Islet of Langerhans (tissue), 1 donor: Measurements from ENCODE around the gene PMPCB.

ENCODE experiments used
- FAIRE-seq: peaks from one replicate; lab custom pipeline; 2011; peaks lifted over from hg19 to GRCh38; lab: Jason Lieb, UNC

Gene PMPCB

GRCh38 chr7:103325744-103326143, 28.5 kb downstream of the PMPCB start:
- FAIRE-seq: no peak

DNA sequence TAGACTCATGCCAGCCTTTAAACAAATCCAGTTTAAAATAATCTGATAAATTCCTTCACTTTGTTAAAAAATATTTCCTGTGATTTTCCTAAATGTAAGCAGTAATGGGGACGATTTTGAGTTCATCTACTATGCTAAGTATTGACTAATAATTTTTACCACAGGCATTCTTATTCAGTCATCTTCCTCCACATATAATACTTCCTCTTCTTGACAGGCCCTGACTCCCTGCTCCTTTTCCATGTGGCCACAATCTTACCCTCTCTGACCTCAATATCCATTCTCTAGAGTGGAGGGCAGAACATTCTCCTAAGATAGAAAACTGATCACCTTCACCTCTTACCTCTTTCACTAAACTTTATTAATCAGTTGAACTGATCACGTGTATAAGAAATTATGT, 39.5 kb downstream of the PMPCB start:
- FAIRE-seq: no peak

DNA sequence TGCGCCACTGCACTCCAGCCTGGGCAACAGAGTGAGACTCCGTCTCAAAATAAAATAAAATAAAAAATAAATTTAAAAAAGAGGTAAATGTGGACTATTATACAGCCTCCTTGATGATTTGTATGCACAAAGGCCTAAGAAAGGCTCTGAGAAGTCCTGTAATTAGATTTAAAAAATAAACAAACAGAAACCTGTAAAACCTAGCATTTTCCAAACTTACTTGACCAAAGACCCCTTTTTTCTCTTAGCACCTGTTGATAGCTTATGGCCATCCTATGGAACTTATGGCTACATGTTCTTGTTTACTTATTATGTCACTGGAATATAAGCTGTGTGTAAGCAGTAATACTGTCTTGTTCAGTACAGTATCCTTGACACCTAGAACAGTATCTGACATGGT, 41.6 kb downstream of the PMPCB start:
- no peak for FAIRE-seq

GRCh38 chr7:103341466-103341865, 44.2 kb downstream of the PMPCB start:
- no peak for FAIRE-seq

GRCh38 chr7:103343332-103343731, 46.1 kb downstream of the PMPCB start:
- FAIRE-seq: no peak

GRCh38 chr7:103343758-103344452, 46.7 kb downstream of the PMPCB start:
- FAIRE-seq: no peak

- FAIRE-seq: no peak
Measured at GRCh38 chr7:103344453-103345149, 47.4 kb downstream of the PMPCB start, which contains the start of gene DNAJC2. Gene DNAJC2, minus strand, starts transcription at chr7:103344767. Its CDS starts 145 bp downstream, at chr7:103344622.

DNA sequence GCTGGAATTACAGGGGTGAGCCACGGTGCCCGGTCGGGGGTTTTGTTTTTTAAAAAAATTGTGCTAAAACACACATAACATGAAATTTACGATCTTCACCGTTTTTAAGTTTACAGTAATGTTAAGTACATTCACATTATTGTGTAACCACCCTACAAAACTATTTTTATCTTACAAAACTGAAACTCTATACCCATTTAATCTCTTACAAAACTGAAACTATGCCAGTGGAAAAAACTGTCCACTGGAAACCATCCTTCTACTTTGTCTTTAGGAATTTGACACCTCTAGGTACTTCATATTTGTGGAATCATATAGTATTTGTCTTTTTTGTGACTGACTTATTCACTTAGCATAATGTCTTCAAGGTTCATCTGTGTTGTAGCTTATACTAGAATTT, 49.2 kb downstream of the PMPCB start:
- FAIRE-seq: no peak

DNA sequence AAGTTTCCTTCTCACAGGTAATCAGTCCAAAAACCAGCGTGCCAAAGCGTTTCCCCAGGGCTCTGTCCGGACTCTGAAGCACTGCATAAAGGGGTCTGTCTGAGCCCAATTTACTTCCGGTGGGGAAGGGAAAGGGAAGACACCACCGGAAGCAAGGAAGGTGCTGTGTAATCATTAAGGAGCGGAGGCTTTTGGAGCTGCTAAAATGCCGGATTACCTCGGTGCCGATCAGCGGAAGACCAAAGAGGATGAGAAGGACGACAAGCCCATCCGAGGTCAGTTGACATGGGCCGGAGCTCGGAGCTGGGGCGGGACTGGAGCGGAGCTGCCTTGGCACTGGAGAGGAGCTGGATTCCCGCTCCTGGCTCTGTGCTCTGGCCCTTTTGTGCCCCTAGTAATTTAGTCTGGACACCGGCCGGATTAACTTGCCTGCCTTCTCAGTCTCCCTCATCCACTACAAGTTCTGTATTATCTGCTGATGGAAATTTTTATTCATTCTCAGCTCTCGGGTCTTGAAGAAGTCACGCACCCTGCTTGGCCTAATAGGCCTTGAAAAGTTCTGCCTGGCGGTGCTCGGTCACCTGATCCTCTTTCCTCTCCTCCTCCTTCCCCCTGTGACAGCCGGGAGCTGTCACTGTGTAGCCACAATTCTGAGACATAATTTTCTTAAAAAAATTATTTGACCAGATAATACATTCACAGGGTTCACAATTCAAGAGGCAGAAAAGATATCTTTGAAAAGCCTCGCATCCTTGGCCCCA, 50.5 kb downstream of the PMPCB start, which contains the start of gene PSMC2:
TSS of gene PSMC2 (plus strand) at position 137 of the 761 bp plus-strand sequence. CDS start at position 206, 69 bp downstream.
- FAIRE-seq: no peak

- no peak for FAIRE-seq
Measured at GRCh38 chr7:103348452-103348851, 51.2 kb downstream of the PMPCB start.

- no peak for FAIRE-seq
Measured at GRCh38 chr7:103348959-103349358, 51.7 kb downstream of the PMPCB start.

DNA sequence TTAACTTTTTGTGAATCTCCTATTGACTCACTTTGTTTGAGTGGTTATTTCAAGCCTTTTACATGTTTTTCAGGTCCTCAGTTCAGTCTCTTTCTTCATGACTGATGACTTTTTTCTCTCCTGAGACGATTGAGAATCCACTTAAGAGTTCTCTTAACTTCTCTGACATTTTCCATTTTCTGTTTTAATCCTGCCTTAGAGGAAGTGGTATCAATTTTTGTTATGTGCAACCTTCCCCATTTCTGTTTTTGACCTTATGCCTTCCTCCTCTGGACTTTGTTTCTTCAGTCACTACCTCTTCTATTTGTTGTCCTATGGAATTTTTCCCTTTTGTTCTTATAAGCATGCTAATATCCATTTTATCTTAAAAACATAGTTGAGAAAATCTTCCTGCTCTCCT, 52.6 kb downstream of the PMPCB start:
- FAIRE-seq: no peak
